ENCODE results near the gene PADI1. TPM values are rescaled to one million over a fixed set of nuclear protein-coding genes. Genes with fewer than 3 reads are reported as not detected.

PADI1 gene
- total RNA-seq (2014; rRNA removed; shearing (Covaris generic)): 1.9 and 2.4 TPM in 2 replicates

- DNase-seq (ENCODE audit: low read depth): no peak
Observed at GRCh38 chr1:17204546-17205440, at the start of gene PADI1. Gene PADI1 (plus strand): TSS chr1:17205128. CDS start chr1:17205218, 90 bp downstream.

- no peak for DNase-seq (ENCODE audit: low read depth)
Observed at GRCh38 chr1:17155257-17155920, 49.5 kb upstream of the PADI1 start.

DNA sequence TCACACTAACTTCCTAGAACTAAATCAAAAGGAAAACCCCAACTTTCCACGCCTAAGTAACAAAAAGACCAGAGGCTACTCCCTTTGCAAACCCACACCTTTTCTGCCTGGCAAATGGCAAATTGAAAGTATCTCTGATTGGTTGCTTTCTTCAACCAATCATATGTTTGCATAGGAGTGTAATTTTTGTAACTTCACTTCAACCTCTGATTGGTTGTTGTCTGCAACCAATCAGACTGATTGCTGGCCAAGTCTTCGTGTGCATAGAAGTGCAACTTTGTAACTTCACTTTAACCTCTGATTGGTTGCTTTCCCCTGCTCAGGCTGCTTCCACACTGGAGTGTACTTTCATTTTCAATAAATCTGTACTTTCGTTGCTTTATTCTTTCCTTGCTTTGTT lies 48.8 kb upstream of the PADI1 start:
- peak; percentile 69 for DNase-seq (ENCODE audit: low read depth)

DNA sequence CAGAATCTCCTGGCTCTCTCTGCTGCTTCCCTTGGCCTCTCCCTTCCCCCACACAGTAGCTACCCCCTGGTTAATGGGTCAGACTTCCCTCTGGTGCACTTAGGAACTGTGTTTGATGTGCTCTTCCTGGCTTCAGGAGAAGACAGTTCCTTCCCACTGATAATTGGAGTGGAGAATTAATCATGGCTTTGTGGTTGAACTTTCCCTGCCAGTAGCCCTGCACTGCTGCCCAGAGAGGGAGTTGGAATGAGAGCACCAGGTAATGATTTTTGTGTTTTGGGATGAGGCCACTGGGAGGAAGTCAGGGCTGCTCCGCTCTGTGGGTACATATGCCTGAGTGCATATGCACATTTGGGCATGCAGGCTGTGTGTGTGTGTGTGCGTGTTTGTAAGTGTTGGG lies 46.0 kb upstream of the PADI1 start:
- peak; percentile 57 for DNase-seq (ENCODE audit: low read depth)

DNA sequence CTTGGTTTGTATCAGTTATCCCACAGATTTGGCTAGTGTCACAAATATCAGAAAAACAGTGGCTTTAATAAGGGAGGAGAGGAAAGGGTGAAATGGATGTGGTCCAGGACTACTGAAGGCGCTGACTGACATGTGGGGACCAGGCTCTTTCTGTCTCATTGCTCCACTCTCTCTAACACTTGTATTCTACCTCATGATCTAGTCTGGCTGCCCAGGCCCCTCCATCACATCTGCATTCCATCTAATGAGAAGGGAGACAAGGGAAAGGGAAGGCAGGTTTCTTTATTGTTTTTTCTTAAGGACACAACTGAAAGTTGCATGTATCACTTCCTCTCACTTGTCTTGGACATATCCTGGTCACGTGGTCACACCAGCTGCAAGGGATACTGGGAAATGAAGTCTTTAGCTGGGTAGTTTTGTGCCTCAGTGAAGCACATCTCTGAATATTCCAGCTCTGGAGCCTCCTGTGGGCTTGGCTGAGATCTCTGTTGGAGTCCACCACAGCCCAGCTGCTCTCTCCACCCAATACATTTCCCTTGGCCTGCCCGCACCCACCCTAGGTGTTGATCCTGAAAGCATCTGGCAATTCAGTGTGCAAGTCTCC lies 43.7 kb upstream of the PADI1 start:
- peak; percentile 31 for DNase-seq (ENCODE audit: low read depth)

GRCh38 chr1:17161926-17162800 lies 42.8 kb upstream of the PADI1 start:
- DNase-seq (ENCODE audit: low read depth): no peak

- peak; percentile 86 for DNase-seq (ENCODE audit: low read depth)
Observed at GRCh38 chr1:17162941-17163340, 42.0 kb upstream of the PADI1 start.

- DNase-seq (ENCODE audit: low read depth): no peak
Observed at GRCh38 chr1:17163371-17163770, 41.6 kb upstream of the PADI1 start.

GRCh38 chr1:17163789-17164666 lies 40.9 kb upstream of the PADI1 start:
- no peak for DNase-seq (ENCODE audit: low read depth)

- no peak for DNase-seq (ENCODE audit: low read depth)
Observed at GRCh38 chr1:17165823-17166222, 39.1 kb upstream of the PADI1 start.

- peak; percentile 65 for DNase-seq (ENCODE audit: low read depth)
Observed at GRCh38 chr1:17167041-17167785, 37.7 kb upstream of the PADI1 start.

DNA sequence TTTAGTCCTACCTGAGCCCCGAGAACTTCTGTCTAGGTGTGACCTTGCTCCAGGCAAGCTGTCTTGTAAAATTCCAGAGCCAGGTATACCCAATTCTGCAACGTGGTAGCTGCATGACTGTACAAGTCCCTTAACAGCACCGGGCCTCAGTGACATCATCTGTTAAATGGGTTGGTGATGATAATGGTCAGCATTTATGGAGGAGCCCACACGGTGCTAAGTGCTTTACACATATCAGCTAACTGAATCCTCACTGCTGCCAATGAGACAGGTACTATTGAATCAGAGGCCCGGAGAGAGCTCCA lies 37.2 kb upstream of the PADI1 start:
- DNase-seq (ENCODE audit: low read depth): no peak

- DNase-seq (ENCODE audit: low read depth): peak; percentile 95
Observed at GRCh38 chr1:17168091-17168876, 36.6 kb upstream of the PADI1 start.

- DNase-seq (ENCODE audit: low read depth): peak; percentile 52
Observed at GRCh38 chr1:17170571-17170970, 34.4 kb upstream of the PADI1 start.

- no peak for DNase-seq (ENCODE audit: low read depth)
Observed at GRCh38 chr1:17173217-17173616, 31.7 kb upstream of the PADI1 start.

DNA sequence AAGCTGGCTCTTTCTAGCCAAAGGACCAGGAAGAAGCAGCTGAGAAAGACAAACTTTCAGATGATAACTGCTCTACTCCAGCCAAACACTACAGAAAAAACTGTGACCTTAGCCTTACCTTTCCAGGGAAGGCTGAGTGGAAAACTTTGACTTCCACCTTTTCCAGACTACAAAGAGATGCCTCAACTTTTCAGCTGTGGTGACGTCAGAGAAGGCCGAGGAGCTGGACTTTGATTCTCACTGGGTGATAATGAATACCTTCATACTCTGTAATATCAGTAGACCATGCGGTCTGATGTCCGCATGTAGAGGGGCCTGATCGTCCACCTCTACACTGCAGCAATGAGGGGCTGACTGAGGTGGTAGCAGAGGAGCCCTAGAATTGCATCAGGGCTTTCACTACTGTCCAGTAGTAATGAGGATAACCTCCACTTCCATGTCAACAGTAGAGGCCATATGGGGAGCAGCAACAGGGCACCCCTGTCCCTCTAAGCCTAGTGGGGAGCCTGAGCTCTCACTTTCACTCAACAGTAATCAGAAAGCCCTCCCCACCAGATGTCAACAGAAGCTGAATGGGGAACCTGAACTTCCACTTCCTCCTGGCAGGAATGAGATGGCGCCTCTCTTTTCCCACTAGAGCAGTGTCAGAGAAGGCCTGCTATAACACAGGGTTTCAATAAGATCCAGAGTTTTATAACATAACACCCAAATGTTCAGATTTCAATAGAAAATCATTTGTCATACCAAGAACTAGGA lies 28.4 kb upstream of the PADI1 start:
- DNase-seq (ENCODE audit: low read depth): no peak

GRCh38 chr1:17177651-17178050 lies 27.3 kb upstream of the PADI1 start:
- DNase-seq (ENCODE audit: low read depth): no peak

GRCh38 chr1:17181781-17182464 lies 23.0 kb upstream of the PADI1 start:
- DNase-seq (ENCODE audit: low read depth): no peak
